HepG2 (cell line): ENCODE results near the gene ASCC2. TPM values are rescaled to one million over a fixed set of nuclear protein-coding genes. Genes with fewer than 3 reads are reported as not detected.

Experiments used
- ATAC-seq: fragments of 200-7000 bp; cut with Tn5 transposase; 3 replicates; pipeline ENCODE4 v1.9.1; 2020; ENCODE audit warnings: mild to moderate bottlenecking, moderate library complexity
- BruUV-seq: library from RNA; stranded (reverse); fragments of 400-500 nt; replicated peaks from 2 replicates; lab custom pipeline; 2021; lab: Mats Ljungman, UMichigan
- CTCF ChIA-PET: fragments of 300-600 bp; formaldehyde crosslinking; extraction: SDS; loops from one replicate; lab custom pipeline; 2021; ENCODE audit warnings: low total read pairs, inconsistent platforms, low intra/inter-chr PET ratio; lab: Yijun Ruan, JAX
- POLR2A ChIA-PET: fragments of 350-600 bp; sonication (Branson Sonifier 250); formaldehyde crosslinking; loops from one replicate; lab custom pipeline; 2020; ENCODE audit warnings: antibody characterized with exemption, inconsistent platforms; lab: Yijun Ruan, JAX
- DNase-seq: peaks from one replicate; pipeline ENCODE4 v3.0.0-alpha.2; 2015; ENCODE audit warnings: low spot score
- FAIRE-seq: peaks from 3 replicates; lab custom pipeline; 2011; peaks lifted over from hg19 to GRCh38; lab: Jason Lieb, UNC
- H2AFZ ChIP-seq: one replicate; pipeline ENCODE4 v1.6.1; 2011; ENCODE audit warnings: low read length, inconsistent platforms
- H3K27ac ChIP-seq: fragments of 300-600 bp; 3 replicates; pipeline ENCODE4 v1.8.0; 2011; ENCODE audit warnings: mixed run types, mild to moderate bottlenecking, mixed read lengths, low read length, inconsistent platforms; ENCODE audit not compliant: insufficient read depth; ENCODE audit errors: extremely low read length
- H3K27me3 ChIP-seq, 2 experiments: fragments of 200-600 bp in 1 of 2; 2 replicates in 1 of 2; 3 replicates in 1 of 2; pipeline versions ENCODE4 v1.6.0 to v1.8.0; 2011; ENCODE audit warnings: low read length in 2 of 2, mild to moderate bottlenecking in 2 of 2, moderate library complexity in 2 of 2, inconsistent platforms in 1 of 2; ENCODE audit not compliant: insufficient read depth in 2 of 2, control insufficient read depth in 1 of 2
- H3K36me3 ChIP-seq, 2 experiments: fragments of 200-600 bp in 1 of 2; replicated peaks in 1 of 2; 2 replicates in 1 of 2; 3 replicates in 1 of 2; pipeline versions ENCODE4 v1.5.1 to v1.8.0; 2011; ENCODE audit warnings: low read length in 2 of 2, inconsistent platforms in 1 of 2; ENCODE audit not compliant: insufficient read depth in 2 of 2, control insufficient read depth in 1 of 2
- H3K4me1 ChIP-seq: 2 replicates; pipeline ENCODE4 v1.5.1; 2012; ENCODE audit warnings: low read length, inconsistent platforms; ENCODE audit not compliant: insufficient read depth
- H3K4me2 ChIP-seq: 2 replicates; pipeline ENCODE4 v1.6.0; 2011; ENCODE audit warnings: low read depth, low read length, inconsistent platforms
- H3K4me3 ChIP-seq, 3 experiments: fragments of 200-600 bp in 1 of 3; sonication (generic), shearing (Covaris generic) in 1 of 3; replicated peaks in 1 of 3; 2 replicates each; pipeline ENCODE4 v1.5.1; 2011 to 2016; ENCODE audit warnings: low read length in 3 of 3, inconsistent platforms in 2 of 3, low read depth in 2 of 3, mild to moderate bottlenecking in 2 of 3, control low read depth in 1 of 3, mixed read lengths in 1 of 3; ENCODE audit not compliant: insufficient read depth in 1 of 3
- H3K79me2 ChIP-seq: one replicate; pipeline ENCODE4 v1.6.1; 2011; ENCODE audit warnings: low read length, inconsistent platforms; ENCODE audit not compliant: insufficient read depth
- H3K9ac ChIP-seq: 2 replicates; pipeline ENCODE4 v1.6.0; 2011; ENCODE audit warnings: mild to moderate bottlenecking, low read depth, low read length, inconsistent platforms; ENCODE audit not compliant: insufficient read depth
- H3K9me3 ChIP-seq: 2 replicates; pipeline ENCODE4 v1.5.1; 2012; ENCODE audit warnings: mild to moderate bottlenecking, low read length
- H4K20me1 ChIP-seq: 2 replicates; pipeline ENCODE4 v1.6.0; 2011; ENCODE audit warnings: inconsistent platforms, mild to moderate bottlenecking, low read length, moderate library complexity; ENCODE audit not compliant: insufficient read depth
- CEBPB ChIP-seq: IDR thresholded peaks from 2 replicates; pipeline ENCODE4 v1.6.1; 2011; ENCODE audit warnings: low read depth, low read length, improper control_type of control experiment, borderline replicate concordance
- ETV5 ChIP-seq: IDR thresholded peaks from 2 replicates; pipeline ENCODE4 v1.6.1; 2018; ENCODE audit warnings: missing biosample characterization, missing genetic modification reagents, inconsistent platforms, borderline replicate concordance
- HMG20B ChIP-seq: conservative IDR thresholded peaks from 2 replicates; pipeline ENCODE4 v1.6.1; 2016; ENCODE audit warnings: missing genetic modification reagents, missing compliant biosample characterization
- KDM5B ChIP-seq: sonication (generic); formaldehyde crosslinking; IDR thresholded peaks from 2 replicates; pipeline ENCODE4 v1.4.0; 2020; ENCODE audit warnings: missing genetic modification reagents, mild to moderate bottlenecking, borderline replicate concordance
- NFATC3 ChIP-seq: sonication (generic); formaldehyde crosslinking; IDR thresholded peaks from 2 replicates; pipeline ENCODE4 v1.5.1; 2020; ENCODE audit warnings: mild to moderate bottlenecking, missing genetic modification reagents
- NR2C2 ChIP-seq: sonication (generic); formaldehyde crosslinking; IDR thresholded peaks from 2 replicates; pipeline ENCODE4 v1.4.0; 2020; ENCODE audit warnings: missing genetic modification reagents, mild to moderate bottlenecking, moderate library complexity, borderline replicate concordance
- RBM39 ChIP-seq: fragments of 200-400 bp; formaldehyde crosslinking; IDR thresholded peaks from one replicate; pipeline ENCODE4 v1.6.1; 2018; ENCODE audit warnings: antibody characterized with exemption, mild to moderate bottlenecking, low read depth, low read length; ENCODE audit not compliant: poor library complexity, severe bottlenecking
- ZFY ChIP-seq: sonication (generic); formaldehyde crosslinking; IDR thresholded peaks from 2 replicates; pipeline ENCODE4 v1.4.0; 2020; ENCODE audit warnings: missing genetic modification reagents
- ZKSCAN1 ChIP-seq: fragments of 150-350 bp; IDR thresholded peaks from 2 replicates; pipeline ENCODE4 v1.6.1; 2014; ENCODE audit warnings: low read length
- ZNF121 ChIP-seq: sonication (generic); formaldehyde crosslinking; IDR thresholded peaks from 2 replicates; pipeline ENCODE4 v1.5.0; 2020; ENCODE audit warnings: mild to moderate bottlenecking, missing genetic modification reagents
- ZNF841 ChIP-seq: sonication (generic); formaldehyde crosslinking; IDR thresholded peaks from 2 replicates; pipeline ENCODE4 v1.8.1; 2023; ENCODE audit warnings: missing genetic modification reagents, borderline replicate concordance
- WGBS: methylation state at CpG from one replicate; pipeline ENCODE4 v1.1.6; 2017; ENCODE audit warnings: low lambda C conversion rate; 5-methylcytosine and 5-hydroxymethylcytosine counted together
- in situ Hi-C: cut with HindIII; loops from 2 replicates; pipeline ENCODE4 v1.10.0; 2017; ENCODE audit warnings: low pct_unique_long_range_greater_than_20kb; ENCODE audit not compliant: extremely low pct_ligation_motif_present
- intact Hi-C: fragments of 100-400 bp; cut with micrococcal nuclease; formaldehyde crosslinking; loops from one replicate; pipeline ENCODE4 v1.10.0; 2022; ENCODE audit not compliant: unreplicated experiment
- polyA plus RNA-seq, 8 experiments: library from polyadenylated mRNA; depleted of rRNA in 3 of 8; stranded (reverse) in 7 of 8; unstranded in 1 of 8; fragments of >200 nt; fragmentation: Illumina TruSeq in 4 of 8; extraction: Trizol in 4 of 8; gene quantifications; 2 replicates each; pipeline versions ENCODE4 v1.2.1 to v1.2.3, GENCODE V29; 2011 to 2016; ENCODE audit warnings: low read depth in 4 of 8, missing spikeins in 1 of 8, mixed read lengths in 1 of 8; ENCODE audit not compliant: insufficient read depth in 1 of 8
- total RNA-seq, 5 experiments: library from RNA; depleted of rRNA; stranded (reverse); fragments of >200 nt; fragmentation: Illumina TruSeq; extraction: Trizol; gene quantifications; 2 replicates each; pipeline ENCODE4 v1.2.3, GENCODE V29; 2016; ENCODE audit warnings: low read depth in 1 of 5

Gene ASCC2
- total and polyA plus RNA-seq, 2 of the 13 experiments (the other 11 are each of a cell fraction or from before 2014, with no cell fraction given) = 26.2 to 26.3 TPM

GRCh38 chr22:29751669-29752068, 86.4 kb downstream of the ASCC2 start:
- intact Hi-C loops = no loop called here
- FAIRE-seq = no peak
- H3K4me2 ChIP-seq = no peak overlapping the region
- no peak overlapping the region for H3K9ac ChIP-seq
- no peak for ATAC-seq
- TF ChIP-seq RBM39 (no peak), ZNF121 (CRISPR knock-in tag) (peak; percentile 58; the same call in 1 of the 2 replicates), NFATC3 (CRISPR knock-in tag) (no peak), ZNF841 (CRISPR knock-in tag) (no peak)
- TF ChIP-seq, all 625 proteins: peak for 1
- 94% methylated on average over 2 of the region's 2 CpGs for WGBS
- BruUV-seq = no TSS peak
- peaks cover 4 to 11% of the 10 kb centered on the region in 2 experiments; a peak in 4 of 5 replicates for H3K36me3 ChIP-seq
- no peaks in the 10 kb centered on the region for H3K9me3 ChIP-seq
- POLR2A ChIA-PET = interaction anchor here (2.9 kb wide), 1 partner anchor 15 kb away, joined by 8 read pairs; the partner anchor contains the start of genes UQCR10 and ZMAT5
- H3K79me2 ChIP-seq = no peaks in the 10 kb centered on the region
- H4K20me1 ChIP-seq = no peaks in the 10 kb centered on the region
- DNase-seq = no peak
- peaks cover 18% of the 10 kb centered on the region; the same call in 1 of the 2 replicates for H3K4me1 ChIP-seq
- no peak overlapping the region for H2AFZ ChIP-seq
- H3K27ac ChIP-seq = no peak overlapping the region
- no peaks in the 10 kb centered on the region for H3K27me3 ChIP-seq
- in situ Hi-C loops = no loop called here
- no peak overlapping the region for H3K4me3 ChIP-seq
- CTCF ChIA-PET = no interaction called here

GRCh38 chr22:29750559-29751538, 87.2 kb downstream of the ASCC2 start:
- Histone ChIP-seq H4K20me1 (no peaks in the 10 kb centered on the region), H3K4me2 (no peak overlapping the region), H3K27me3 (no peaks in the 10 kb centered on the region), H2AFZ (no peak overlapping the region), H3K4me3 (no peak overlapping the region), H3K27ac (no peak overlapping the region), H3K9me3 (no peaks in the 10 kb centered on the region), H3K79me2 (no peaks in the 10 kb centered on the region), H3K4me1 (peaks cover 18% of the 10 kb centered on the region; the same call in 1 of the 2 replicates), H3K36me3 (peaks cover 4 to 15% of the 10 kb centered on the region in 2 experiments; a peak in 4 of 5 replicates), H3K9ac (no peak overlapping the region)
- BruUV-seq = no TSS peak
- FAIRE-seq (no peak), DNase-seq (peak; percentile 45), ATAC-seq (no peak)
- in situ Hi-C loops = no loop called here
- WGBS = 84% methylated on average over 11 of the region's 11 CpGs
- TF ChIP-seq ETV5 (CRISPR knock-in tag) (peak; percentile 28; the same call in 1 of the 2 replicates), NR2C2 (no peak), CEBPB (peak; percentile 40; the same call in 1 of the 2 replicates), ZKSCAN1 (peak; percentile 34; the same call in 1 of the 2 replicates), HMG20B (CRISPR knock-in tag) (no peak), KDM5B (CRISPR knock-in tag) (no peak), ZFY (peak; percentile 45; the same call in 1 of the 2 replicates)
- ChIA-PET POLR2A (interaction anchor here (2.9 kb wide), 1 partner anchor 16 kb away, joined by 8 read pairs; the partner anchor contains the start of genes UQCR10 and ZMAT5), CTCF (no interaction called here)
- intact Hi-C loops = no loop called here
